Activated CD4-positive, alpha-beta T cell treated with anti-CD3 and anti-CD28 coated beads, Interleukin-2, amount 10 ng/mL, durations not matched to agents 24 days and 14 days (primary cell): ENCODE data around the gene DACT3. TPM values are rescaled to one million over a fixed set of nuclear protein-coding genes. Genes with fewer than 3 reads are reported as not detected.
A peak's percentile ranks its signal among the peaks of the same experiment; 100 is the strongest.
"Not testable (repeated sequence)": the region's sequence is repeated elsewhere in the genome, so short reads cannot be mapped to it uniquely, and the experiment has no call there.

Experiments used
- DNase-seq: peaks from one replicate; pipeline ENCODE4 v3.0.0; 2022
- H3K27ac Mint-ChIP-seq: one replicate; pipeline ENCODE4 v1.8.0; 2022; ENCODE audit warnings: mild to moderate bottlenecking, mixed read lengths
- H3K27me3 Mint-ChIP-seq: one replicate; pipeline ENCODE4 v1.8.0; 2022; ENCODE audit warnings: mixed read lengths
- H3K36me3 Mint-ChIP-seq: one replicate; pipeline ENCODE4 v1.8.0; 2022; ENCODE audit warnings: low read depth, mild to moderate bottlenecking, mixed read lengths
- H3K4me1 Mint-ChIP-seq: one replicate; pipeline ENCODE4 v1.8.0; 2021; ENCODE audit warnings: mixed read lengths
- H3K4me3 Mint-ChIP-seq: one replicate; pipeline ENCODE4 v1.8.0; 2022; ENCODE audit warnings: mild to moderate bottlenecking, moderate library complexity, mixed read lengths
- H3K9me3 Mint-ChIP-seq: one replicate; pipeline ENCODE4 v1.8.0; 2021; ENCODE audit warnings: mixed read lengths
- intact Hi-C: fragments of 100-400 bp; cut with micrococcal nuclease; formaldehyde crosslinking; loops from one replicate; pipeline ENCODE4 v1.15.1; 2023
- total RNA-seq: library from RNA; stranded (reverse); gene quantifications from 2 replicates; pipeline ENCODE4 v1.2.3, GENCODE V29; 2022

The DACT3 gene
- total RNA-seq, 1 donor from 2014 or later = 3.2 TPM

DNA sequence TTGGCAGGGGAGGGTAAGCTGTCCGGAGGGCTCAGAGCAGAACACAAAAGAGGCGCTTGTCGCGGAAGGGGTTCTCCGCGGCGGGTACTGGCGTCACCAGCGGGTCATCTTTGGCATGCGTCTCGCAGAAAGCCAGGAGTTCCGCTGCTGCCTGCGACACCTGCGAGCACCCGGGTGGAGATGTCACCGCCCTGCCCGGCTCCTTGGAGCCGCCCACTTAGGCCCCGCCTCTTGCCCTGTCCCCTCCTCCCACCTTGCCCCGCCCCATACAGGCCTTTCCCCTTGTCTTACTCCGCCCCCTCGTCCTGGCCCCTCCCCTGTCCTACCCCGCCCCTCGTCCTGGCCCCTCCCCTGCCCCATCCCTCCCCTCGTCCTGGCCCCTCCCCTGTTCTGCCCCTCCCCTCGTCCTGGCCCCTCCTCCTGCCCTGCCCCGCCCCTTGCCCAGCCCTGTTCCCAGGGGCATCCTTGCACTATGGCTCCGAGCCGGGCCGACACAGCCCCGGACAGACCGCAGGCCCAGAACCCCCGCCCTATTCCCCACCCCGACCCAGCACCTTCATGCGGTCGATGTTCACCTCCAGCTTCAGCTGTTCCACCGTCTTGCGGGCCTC is 26.8 kb downstream of the DACT3 start:
- Mint-ChIP-seq H3K4me1 (peaks cover 15% of the 10 kb centered on the region), H3K27ac (peak overlapping the region; percentile 82), H3K9me3 (no peaks in the 10 kb centered on the region), H3K4me3 (peak overlapping the region; percentile 87), H3K27me3 (peaks cover 5% of the 10 kb centered on the region), H3K36me3 (peaks cover 3% of the 10 kb centered on the region)
- peak; percentile 99 for DNase-seq
- intact Hi-C loops = loop anchor here (1.0 kb wide), 2 partner anchors 9 to 27 kb away; partner anchors contain the start of genes DACT3 and PTGIR

DNA sequence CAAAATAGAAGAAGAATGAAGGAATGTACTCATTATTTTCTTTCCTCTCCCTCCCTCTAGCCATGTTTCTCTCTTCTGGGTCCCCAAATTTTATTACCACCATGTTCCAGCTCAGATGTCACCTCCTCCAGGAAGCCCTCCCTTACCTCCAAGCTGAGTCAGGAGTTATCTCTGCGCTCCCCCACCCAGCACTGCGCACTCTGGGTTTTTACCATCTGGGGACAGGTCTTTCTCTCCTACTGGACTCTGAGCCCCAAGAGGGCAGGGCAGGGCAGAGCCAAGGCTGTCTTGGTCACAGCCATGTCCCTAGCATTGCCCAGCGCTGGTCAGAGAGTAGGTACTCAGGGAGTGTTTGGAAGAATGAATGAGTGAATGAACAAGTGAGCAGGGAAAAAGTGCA is 27.9 kb downstream of the DACT3 start:
- no peak for DNase-seq
- H3K9me3 Mint-ChIP-seq = no peaks in the 10 kb centered on the region
- peak overlapping the region; percentile 87 for H3K4me3 Mint-ChIP-seq
- peaks cover 3% of the 10 kb centered on the region for H3K36me3 Mint-ChIP-seq
- intact Hi-C loops = no loop called here
- peak overlapping the region; percentile 82 for H3K27ac Mint-ChIP-seq
- peaks cover 19% of the 10 kb centered on the region for H3K4me1 Mint-ChIP-seq
- H3K27me3 Mint-ChIP-seq = peaks cover 5% of the 10 kb centered on the region

DNA sequence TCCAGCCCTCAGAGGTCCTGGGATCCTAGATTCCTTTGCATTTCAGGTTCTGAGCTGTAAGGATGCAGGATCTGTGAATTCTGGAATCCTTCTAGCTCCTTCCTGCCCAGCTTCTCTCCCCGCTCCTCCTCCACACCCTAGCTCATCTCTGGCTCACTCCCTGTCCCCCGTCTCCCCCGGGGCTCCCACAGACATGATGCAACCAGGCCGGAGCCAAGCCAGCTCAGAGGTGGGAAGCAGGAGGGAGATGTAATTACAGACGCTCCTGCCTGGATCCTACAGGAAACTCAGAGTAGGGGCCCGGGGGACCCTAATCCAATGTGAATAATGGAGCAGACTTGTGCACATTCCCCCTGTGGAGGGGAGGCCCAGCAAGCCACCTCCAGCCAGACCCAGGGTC is 29.5 kb downstream of the DACT3 start:
- H3K9me3 Mint-ChIP-seq = no peaks in the 10 kb centered on the region
- intact Hi-C loops = no loop called here
- H3K4me3 Mint-ChIP-seq = peak overlapping the region; percentile 40
- H3K27me3 Mint-ChIP-seq = peaks cover 5% of the 10 kb centered on the region
- H3K27ac Mint-ChIP-seq = no peak overlapping the region
- DNase-seq = no peak
- H3K36me3 Mint-ChIP-seq = peaks cover 3% of the 10 kb centered on the region
- peaks cover 24% of the 10 kb centered on the region for H3K4me1 Mint-ChIP-seq

DNA sequence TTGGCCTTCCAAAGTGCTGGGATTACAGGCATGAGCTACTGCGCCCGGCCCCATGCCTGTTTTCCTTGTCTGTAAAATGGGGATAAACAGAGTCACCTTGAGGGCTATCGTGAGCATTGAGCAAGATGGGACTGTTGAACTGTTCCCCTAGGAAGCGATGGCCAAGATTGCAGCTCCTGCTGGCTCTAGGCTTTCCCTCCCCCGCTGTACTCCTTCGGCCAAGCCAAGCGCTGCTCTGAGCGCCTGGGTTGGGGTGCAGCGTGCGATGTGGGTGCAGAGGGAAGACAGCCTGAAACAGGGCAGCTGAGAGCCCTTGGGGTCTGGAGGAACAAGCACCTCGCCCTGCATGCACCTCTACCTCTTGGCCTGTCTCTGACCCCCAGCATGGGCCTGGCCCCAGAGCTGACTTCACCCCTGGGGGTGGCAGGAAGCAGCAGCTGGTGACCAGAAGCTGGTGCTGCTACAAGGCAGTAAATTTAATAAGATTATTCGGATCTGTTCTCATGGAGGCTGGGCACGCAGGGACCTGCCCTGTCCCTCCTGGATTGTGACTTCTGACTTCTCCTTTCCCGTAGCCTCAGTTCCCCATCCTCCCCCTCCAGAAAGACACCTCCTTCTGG is 30.3 kb downstream of the DACT3 start:
- no peak for DNase-seq
- Mint-ChIP-seq H3K36me3 (peaks cover 3% of the 10 kb centered on the region), H3K4me3 (no peak overlapping the region), H3K27me3 (peaks cover 3% of the 10 kb centered on the region), H3K27ac (no peak overlapping the region), H3K4me1 (peaks cover 23% of the 10 kb centered on the region), H3K9me3 (no peaks in the 10 kb centered on the region)
- intact Hi-C loops = no loop called here

DNA sequence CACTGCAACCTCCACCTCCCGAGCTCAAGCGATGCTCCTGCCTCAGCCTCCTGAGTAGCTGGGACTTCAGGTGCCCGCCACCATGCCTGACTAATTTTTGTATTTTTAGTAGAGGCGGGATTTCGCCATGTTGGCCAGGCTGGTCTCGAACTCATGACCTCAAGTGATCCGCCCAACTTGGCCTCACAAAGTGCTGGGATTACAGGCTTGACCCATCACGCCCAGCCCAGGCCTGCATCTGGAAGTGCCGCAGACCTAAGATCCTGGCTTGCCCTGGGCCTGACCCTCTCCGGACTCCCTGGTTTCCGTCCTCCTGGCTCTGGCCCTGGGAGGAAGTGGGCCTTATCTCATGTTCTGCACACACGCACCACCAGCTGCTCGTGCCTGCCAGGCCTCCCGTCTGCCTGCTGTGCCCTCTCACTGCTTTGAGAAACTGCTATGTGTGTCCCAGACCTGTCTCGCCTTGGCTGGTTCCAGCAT is 31.4 kb downstream of the DACT3 start:
- Mint-ChIP-seq H3K4me1 (peaks cover 30% of the 10 kb centered on the region), H3K4me3 (no peak overlapping the region), H3K27me3 (no peaks in the 10 kb centered on the region), H3K9me3 (no peaks in the 10 kb centered on the region), H3K36me3 (peaks cover 10% of the 10 kb centered on the region), H3K27ac (peak overlapping the region; percentile 5)
- intact Hi-C loops = no loop called here
- no peak for DNase-seq

DNA sequence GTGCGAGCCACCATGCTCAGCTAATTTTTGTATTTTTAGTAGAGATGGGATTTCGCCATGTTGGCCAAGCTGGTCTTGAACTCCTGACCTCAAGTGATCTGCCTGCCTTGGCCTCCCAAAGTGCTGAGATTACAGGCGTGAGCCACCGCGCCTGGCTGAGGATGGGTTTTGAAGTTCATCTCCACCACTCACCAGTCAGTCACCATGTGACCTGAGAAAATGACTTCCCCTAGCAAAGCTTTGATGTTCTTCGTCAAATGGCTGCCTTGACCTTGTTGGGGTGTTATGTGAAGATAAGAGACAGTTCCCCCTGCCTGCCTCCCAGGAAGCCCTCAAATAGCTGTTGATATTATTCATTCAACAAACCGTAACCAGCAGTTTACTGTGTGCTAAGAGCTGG is 32.0 kb downstream of the DACT3 start:
- H3K36me3 Mint-ChIP-seq = peaks cover 16% of the 10 kb centered on the region
- H3K27me3 Mint-ChIP-seq, DNase-seq, H3K9me3 Mint-ChIP-seq, H3K27ac Mint-ChIP-seq, intact Hi-C loops, H3K4me3 Mint-ChIP-seq: not testable (repeated sequence)
- H3K4me1 Mint-ChIP-seq = peaks cover 33% of the 10 kb centered on the region

DNA sequence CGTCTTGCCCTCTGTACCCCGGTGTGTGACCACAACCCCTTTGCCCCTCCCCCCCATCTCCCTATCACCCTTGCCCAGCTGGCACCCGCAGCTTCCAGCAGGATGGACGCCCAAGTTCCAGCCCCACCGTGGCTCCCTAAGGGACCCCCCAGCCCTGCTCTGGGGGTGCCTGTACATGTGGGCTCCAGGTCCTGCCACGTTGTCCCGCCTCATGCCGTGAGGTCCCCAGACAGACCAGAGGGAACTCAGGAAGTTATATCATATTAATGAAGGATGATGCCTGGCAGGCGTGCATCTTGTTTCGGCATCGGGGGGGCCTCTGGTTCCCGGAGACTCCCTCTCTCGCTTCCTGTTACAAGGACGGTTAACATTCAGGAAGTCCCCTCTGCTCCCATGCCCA is 34.5 kb downstream of the DACT3 start:
- H3K4me3 Mint-ChIP-seq = no peak overlapping the region
- H3K36me3 Mint-ChIP-seq = peaks cover 31% of the 10 kb centered on the region
- H3K9me3 Mint-ChIP-seq = no peaks in the 10 kb centered on the region
- no peaks in the 10 kb centered on the region for H3K27me3 Mint-ChIP-seq
- peaks cover 34% of the 10 kb centered on the region for H3K4me1 Mint-ChIP-seq
- H3K27ac Mint-ChIP-seq = peak overlapping the region; percentile 27
- intact Hi-C loops = no loop called here
- no peak for DNase-seq

DNA sequence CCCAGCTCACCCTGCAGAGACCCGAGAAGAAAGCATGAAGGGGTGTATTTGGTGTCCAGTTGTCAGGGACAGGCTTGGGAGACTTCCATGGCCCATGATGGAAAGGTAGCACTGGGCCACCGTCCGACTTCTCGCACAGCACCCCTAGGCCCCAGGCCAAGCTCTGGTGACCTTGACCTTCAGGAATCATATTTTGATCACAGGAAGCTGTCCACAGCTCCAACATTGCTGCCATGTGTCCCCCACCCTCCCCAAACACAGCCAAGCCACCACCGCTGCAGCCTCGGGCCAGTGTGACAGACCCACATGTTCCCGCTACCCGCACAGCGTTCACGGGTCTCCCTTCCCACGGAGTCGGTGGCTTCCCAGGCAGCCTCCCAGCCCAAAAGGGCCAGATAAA is 35.3 kb downstream of the DACT3 start:
- Mint-ChIP-seq H3K9me3 (no peaks in the 10 kb centered on the region), H3K27ac (peak overlapping the region; percentile 96), H3K27me3 (no peaks in the 10 kb centered on the region), H3K4me1 (peaks cover 38% of the 10 kb centered on the region), H3K4me3 (peak overlapping the region; percentile 96), H3K36me3 (peaks cover 38% of the 10 kb centered on the region)
- DNase-seq = no peak
- intact Hi-C loops = loop anchor here (1.0 kb wide), 1 partner anchor 9 kb away; no protein-coding TSS in a partner anchor

DNA sequence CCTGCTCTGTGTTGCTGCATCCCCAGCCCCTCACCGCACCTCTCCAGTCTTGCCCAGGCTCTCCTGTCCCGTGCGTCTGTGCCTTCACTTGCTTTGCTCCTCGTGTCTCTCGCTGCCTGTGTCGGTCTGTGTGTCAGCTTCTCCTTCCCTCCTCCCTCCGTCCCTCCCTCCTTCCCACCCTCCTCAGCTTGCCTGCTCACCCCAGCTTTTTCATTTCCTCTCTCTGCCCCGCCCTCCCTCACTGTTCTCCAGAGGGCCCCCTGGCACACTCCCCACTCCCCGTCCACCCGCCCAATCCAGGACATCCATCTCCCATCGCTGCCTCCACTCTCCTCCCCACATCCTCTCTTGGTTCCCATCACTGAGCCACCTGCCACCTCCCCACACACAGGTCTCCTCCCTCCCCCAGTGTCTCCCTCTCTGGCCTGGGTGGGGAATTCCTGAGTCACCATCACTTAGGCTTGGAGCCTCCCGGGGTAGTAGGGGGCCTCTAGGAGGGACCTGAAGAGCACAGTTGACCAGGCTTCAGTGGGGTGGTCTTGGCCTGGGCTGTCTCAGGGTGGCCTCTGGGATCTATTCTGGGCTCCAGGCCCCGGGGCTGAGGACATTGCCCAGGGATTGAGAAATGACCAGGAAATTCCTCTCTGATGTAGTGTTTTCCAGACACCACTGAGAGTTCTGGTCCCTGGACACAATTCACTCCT is 35.9 kb downstream of the DACT3 start, which contains the start of gene PTGIR:
PTGIR (minus strand) TSS at position 132 of the 704 bp plus-strand sequence. CDS start 864 bp downstream, outside the sequence.
- Mint-ChIP-seq H3K4me3 (peak within 1 kb of the TSS; percentile 96), H3K27me3 (no peaks in the 10 kb centered on the region), H3K4me1 (peaks cover 43% of the 10 kb centered on the region), H3K9me3 (no peaks in the 10 kb centered on the region), H3K27ac (peak within 1 kb of the TSS; percentile 96), H3K36me3 (peaks cover 44% of the 10 kb centered on the region)
- DNase-seq = peak; percentile 82
- intact Hi-C loops = loop anchor here (1.0 kb wide), 1 partner anchor 9 kb away; no protein-coding TSS in a partner anchor

DNA sequence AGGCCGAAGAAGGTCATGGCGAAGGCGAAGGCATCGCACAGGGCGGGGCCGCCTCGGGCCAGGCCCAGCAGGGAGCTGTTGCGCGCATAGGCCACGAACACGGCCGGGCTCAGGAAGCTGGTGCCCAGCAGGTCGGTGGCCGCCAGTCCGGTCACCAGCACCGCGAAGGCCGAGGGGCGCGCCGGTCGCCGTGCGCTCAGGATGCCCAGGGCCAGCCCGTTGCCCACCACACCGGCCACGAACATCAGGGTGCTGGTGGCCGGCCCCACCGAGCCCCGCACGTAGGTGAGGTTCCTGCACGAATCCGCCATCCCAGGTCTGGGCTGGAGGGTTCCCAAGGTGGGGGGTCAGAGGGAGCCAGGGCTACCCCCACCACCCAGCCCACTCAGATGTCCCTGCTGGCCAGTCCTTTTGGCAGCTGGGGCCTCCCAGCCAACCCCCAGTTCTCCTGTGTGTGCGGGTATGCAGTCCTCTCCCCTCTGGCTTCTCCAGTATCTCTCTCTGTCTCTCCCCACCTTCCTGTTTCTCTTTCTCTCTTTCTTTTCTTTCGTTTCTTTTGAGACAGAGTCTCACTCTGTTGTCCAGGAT is 37.0 kb downstream of the DACT3 start:
- peak overlapping the region; percentile 96 for H3K4me3 Mint-ChIP-seq
- intact Hi-C loops = no loop called here
- H3K36me3 Mint-ChIP-seq = peaks cover 55% of the 10 kb centered on the region
- H3K9me3 Mint-ChIP-seq = no peaks in the 10 kb centered on the region
- DNase-seq = peak; percentile 62
- H3K4me1 Mint-ChIP-seq = peaks cover 53% of the 10 kb centered on the region
- H3K27me3 Mint-ChIP-seq = no peaks in the 10 kb centered on the region
- H3K27ac Mint-ChIP-seq = peak overlapping the region; percentile 96

DNA sequence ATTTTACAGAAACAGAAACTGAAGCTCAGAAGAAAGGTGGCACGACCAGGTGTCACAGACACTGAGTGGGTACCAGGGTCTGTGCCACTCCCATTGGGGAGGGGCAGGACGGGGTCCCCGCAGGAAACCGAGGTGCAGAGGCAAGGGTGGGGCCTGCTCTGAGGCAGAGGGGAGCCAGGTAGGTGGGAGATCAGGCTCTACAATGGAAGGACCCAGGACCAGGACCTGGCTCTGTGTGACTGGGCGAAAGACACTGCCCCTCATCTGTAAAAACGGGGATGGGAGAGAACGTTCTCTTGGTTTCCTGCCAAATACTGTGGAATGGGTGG is 38.9 kb downstream of the DACT3 start:
- DNase-seq = peak; percentile 70
- peak overlapping the region; percentile 98 for H3K27ac Mint-ChIP-seq
- H3K36me3 Mint-ChIP-seq = peaks cover 61% of the 10 kb centered on the region
- peaks cover 52% of the 10 kb centered on the region for H3K4me1 Mint-ChIP-seq
- no peaks in the 10 kb centered on the region for H3K9me3 Mint-ChIP-seq
- H3K27me3 Mint-ChIP-seq = no peaks in the 10 kb centered on the region
- intact Hi-C loops = no loop called here
- H3K4me3 Mint-ChIP-seq = peak overlapping the region; percentile 95

DNA sequence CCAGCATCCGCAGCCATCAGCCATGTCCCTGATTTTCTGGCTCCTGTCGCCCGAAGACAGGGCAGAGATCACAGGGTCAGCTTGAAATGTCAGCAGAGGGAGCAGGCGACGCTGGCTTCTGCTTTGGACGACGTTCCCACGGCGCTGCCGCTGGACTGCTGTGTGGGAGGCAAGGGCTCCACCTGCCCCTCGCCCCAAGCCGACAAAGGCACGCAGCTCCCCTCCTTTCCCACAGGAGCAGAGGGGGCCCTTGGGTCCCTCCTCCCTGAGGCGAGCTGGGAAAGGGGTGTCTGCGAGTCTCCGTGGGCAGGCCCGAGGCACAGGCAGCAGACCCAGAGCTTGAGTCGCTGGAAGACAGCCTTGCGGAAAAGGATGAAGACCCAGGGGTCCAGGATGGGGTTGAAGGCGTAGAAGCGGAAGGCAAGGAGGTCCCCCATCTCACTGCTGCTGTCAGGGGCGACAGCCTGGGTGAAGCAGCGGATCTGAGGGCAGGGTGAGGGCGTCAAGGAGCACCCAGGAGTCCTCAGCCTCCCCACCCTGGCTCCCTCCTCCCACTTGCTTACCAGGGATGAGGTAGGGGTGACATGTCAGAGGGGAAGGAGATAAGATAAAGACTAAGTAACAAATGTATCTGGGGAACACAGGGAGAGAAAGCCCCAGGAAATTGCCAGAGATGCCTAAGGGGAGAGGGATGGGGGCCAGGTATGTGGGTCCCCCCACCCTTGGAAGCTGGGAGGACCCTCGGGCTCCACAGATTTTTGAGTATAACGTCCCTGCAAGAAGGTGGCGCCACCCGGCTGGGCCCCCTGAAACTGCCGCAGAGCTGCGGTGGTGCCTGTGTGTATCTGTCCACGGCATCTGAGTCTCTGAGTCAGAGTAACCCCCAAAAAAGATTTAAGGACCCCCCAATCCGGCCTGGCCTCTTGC is 39.5 kb downstream of the DACT3 start:
- peak overlapping the region; percentile 95 for H3K4me3 Mint-ChIP-seq
- no peaks in the 10 kb centered on the region for H3K27me3 Mint-ChIP-seq
- H3K9me3 Mint-ChIP-seq = no peaks in the 10 kb centered on the region
- intact Hi-C loops = no loop called here
- DNase-seq = peak; percentile 63
- H3K36me3 Mint-ChIP-seq = peaks cover 66% of the 10 kb centered on the region
- peaks cover 59% of the 10 kb centered on the region for H3K4me1 Mint-ChIP-seq
- H3K27ac Mint-ChIP-seq = peak overlapping the region; percentile 98

DNA sequence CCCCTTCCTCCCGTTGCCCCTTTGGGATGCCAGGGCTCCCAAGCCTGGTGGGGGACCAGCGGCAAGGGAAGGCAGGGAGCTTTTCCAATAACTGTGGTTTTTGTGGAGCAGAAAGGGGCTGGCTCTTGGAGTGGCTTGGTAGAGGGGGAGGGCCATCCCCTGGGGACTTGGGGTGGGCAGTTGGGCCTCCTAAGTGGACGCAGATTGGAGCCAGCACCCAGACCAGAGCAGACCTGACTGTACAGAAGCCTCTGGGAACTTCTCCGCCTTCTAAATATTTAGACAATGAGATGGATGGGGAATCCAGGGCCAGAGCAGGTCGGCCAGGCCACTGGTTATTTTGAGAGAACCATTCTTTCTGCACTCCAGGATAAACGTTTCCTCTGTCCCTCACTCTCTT is 40.3 kb downstream of the DACT3 start:
- Mint-ChIP-seq H3K27me3 (no peaks in the 10 kb centered on the region), H3K4me3 (peak overlapping the region; percentile 95), H3K36me3 (peaks cover 66% of the 10 kb centered on the region), H3K27ac (peak overlapping the region; percentile 98), H3K9me3 (no peaks in the 10 kb centered on the region), H3K4me1 (peaks cover 63% of the 10 kb centered on the region)
- intact Hi-C loops = loop anchor here (1.0 kb wide), 1 partner anchor 8 kb away; no protein-coding TSS in a partner anchor
- no peak for DNase-seq
